HL-60 (cell line): ENCODE measurements around the gene MYO7A.

Source experiments
- CTCF ChIP-seq: IDR thresholded peaks from one replicate; pipeline ENCODE4 v1.5.1; 2011; ENCODE audit warnings: low read length, control low read depth, inconsistent platforms; ENCODE audit not compliant: insufficient read depth
- GABPA ChIP-seq: IDR thresholded peaks from 2 replicates; pipeline ENCODE4 v1.6.1; 2012; ENCODE audit warnings: low read depth
- POLR2AphosphoS5 ChIP-seq: IDR thresholded peaks from 2 replicates; pipeline ENCODE4 v1.6.1; 2012; ENCODE audit warnings: low read depth
- REST ChIP-seq: IDR thresholded peaks from 2 replicates; pipeline ENCODE4 v1.6.1; 2012; ENCODE audit warnings: low read depth; ENCODE audit not compliant: insufficient replicate concordance

- TF ChIP-seq CTCF (no peak), POLR2AphosphoS5 (no peak), REST (no peak), GABPA (no peak)
Observed at GRCh38 chr11:77233011-77233410, 105.0 kb downstream of the MYO7A start.
